GM12891 (cell line): ENCODE measurements around the gene CHMP1A.

Experiments
- POLR2A ChIP-seq: IDR thresholded peaks from 2 replicates; pipeline ENCODE4 v1.6.1; 2011; ENCODE audit warnings: low read depth, low read length, control low read depth
- POLR2AphosphoS5 ChIP-seq: IDR thresholded peaks from 2 replicates; pipeline ENCODE4 v1.6.1; 2011; ENCODE audit warnings: low read depth, low read length, control low read depth

DNA sequence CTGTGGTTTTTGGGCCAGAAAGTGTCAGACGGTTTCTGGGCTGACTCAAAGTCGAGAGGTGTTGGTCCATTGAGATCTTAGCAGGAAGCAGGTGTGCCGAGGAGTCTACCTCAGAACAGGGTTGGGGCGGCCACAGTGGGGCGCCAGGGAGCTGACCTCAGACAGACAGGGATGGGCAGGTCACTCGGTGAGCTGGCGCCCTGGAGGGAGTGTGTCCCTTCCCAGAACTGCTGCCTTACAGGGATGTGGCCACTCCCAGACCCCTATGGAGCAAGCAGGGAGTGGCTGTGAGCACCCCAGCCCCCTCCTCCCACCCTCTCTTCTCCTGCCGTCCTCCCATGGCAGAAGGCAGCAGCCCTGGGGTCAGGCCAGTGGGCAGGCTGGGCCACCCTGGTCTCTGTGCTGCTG, 58.1 kb downstream of the CHMP1A start:
- TF ChIP-seq POLR2AphosphoS5 (no peak), POLR2A (no peak)
